Measurements from ENCODE around the gene TCAP. TPM values are rescaled to one million over a fixed set of nuclear protein-coding genes. Genes with fewer than 3 reads are reported as not detected.

The TCAP gene
- total RNA-seq, 1 donor from 2014 or later, result 0.98 TPM

DNA sequence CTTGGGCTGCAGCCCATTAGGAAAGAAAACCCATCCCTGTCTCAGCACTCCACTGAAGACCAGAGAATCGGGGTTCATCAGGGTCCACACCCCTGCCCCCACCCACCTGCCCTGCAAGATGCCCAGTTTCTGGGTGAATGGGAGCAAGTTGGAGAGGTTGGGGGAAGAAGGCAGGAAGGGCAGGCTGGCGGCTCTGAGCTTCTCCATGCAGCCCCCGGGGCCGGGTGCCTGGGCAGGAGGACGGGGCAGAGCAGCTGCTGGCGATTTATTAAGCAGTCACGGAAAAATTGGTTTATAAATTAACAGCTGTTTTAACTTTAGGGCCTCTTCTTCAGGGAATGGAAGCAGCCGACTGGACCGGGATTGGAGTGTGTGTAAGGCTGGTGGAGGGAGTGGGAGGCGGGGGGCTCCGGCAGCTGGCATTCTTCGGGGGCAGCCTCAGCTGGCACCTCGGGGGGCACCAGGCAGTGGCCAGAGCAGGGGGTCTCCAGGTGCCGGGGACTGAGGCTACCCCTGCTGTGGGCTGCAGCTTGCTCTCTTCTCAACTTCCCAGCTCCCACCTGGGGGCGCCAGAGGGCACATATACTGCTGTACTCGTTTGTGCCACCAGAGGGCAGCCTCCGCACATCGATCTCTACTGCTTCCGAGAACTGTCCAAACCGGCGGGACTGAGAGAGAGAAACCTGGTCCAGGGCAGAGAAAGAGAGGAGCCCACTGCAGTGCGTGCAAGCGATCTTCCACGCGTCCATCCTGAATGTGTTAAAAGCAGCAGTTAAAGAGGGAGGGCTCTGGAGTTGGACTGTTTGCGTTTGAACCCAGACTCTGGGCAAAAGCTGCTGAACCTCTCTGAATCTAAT lies 43.4 kb upstream of the TCAP start:
- Histone ChIP-seq H3K79me2 (ENCODE audit: insufficient read depth, low read length) (no peaks in the 10 kb centered on the region), H3K4me3 (ENCODE audit: insufficient read depth, low read depth, low read length) (no peak overlapping the region), H2AFZ (ENCODE audit: low read depth, low read length) (peak overlapping the region; percentile 64), H3K27ac (ENCODE audit: low read depth, low read length) (no peak overlapping the region), H3K27me3 (ENCODE audit: insufficient read depth, low read length) (peaks cover 34% of the 10 kb centered on the region), H3K4me1 (ENCODE audit: insufficient read depth, low read length) (peaks cover 12% of the 10 kb centered on the region), H3K36me3 (ENCODE audit: insufficient read depth, low read length) (no peaks in the 10 kb centered on the region), H3K4me2 (ENCODE audit: low read length) (peak overlapping the region; percentile 71), H3K9me3 (ENCODE audit: insufficient read depth, low read depth, low read length) (no peaks in the 10 kb centered on the region), H3K9ac (ENCODE audit: low read length) (no peak overlapping the region), H4K20me1 (ENCODE audit: insufficient read depth, low read length) (no peaks in the 10 kb centered on the region)
- Mint-ChIP-seq H3K4me3 (ENCODE audit: unreplicated experiment) (peak overlapping the region; percentile 47), H3K36me3 (ENCODE audit: low read depth, unreplicated experiment) (no peaks in the 10 kb centered on the region), H3K27me3 (ENCODE audit: low read depth, unreplicated experiment) (peaks cover 77% of the 10 kb centered on the region), H3K9me3 (ENCODE audit: unreplicated experiment) (no peaks in the 10 kb centered on the region), H3K27ac (ENCODE audit: unreplicated experiment) (no peak overlapping the region), H3K4me1 (ENCODE audit: low read depth, unreplicated experiment) (no peaks in the 10 kb centered on the region)
- DNase-seq (ENCODE audit: low read depth) (peak; percentile 31), FAIRE-seq (no peak)
- no peak for TF ChIP-seq EZH2 (IDR thresholded peaks at IDR 0.05; ENCODE audit: insufficient read depth, low read length)
- peak; percentile 100 for TF ChIP-seq CTCF (IDR thresholded peaks at IDR 0.05; ENCODE audit: insufficient read depth, low read depth, low read length)

DNA sequence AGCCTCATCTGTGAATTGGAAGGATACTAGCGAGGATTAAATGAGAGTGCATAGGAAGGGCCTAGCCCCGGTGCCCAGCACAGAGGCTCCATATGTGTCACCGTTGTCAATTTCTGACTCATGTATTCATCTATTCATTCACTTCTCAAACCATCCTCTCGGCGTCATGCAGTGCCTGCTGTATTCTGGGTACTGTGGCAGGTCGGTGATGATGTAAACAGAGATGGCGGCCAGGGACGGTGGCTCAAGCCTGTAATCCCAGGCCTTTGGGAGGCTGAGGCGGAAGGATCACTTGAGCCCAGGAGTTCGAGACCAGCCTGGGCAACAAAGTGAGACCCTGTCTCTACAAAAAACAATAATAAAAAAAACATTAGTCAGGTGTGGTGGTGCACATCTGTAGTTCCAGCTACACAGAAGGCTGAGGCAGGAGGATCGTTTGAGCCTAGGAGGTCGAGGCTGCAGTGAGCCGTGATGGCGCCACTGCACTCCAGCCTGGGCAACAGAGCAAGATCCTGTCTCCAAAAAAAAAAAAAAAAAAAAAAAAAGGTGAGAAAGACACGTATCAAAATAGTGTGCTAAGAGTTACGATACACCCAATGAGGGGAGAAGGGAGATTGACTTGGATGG lies 42.7 kb upstream of the TCAP start:
- Mint-ChIP-seq H3K4me1 (ENCODE audit: low read depth, unreplicated experiment) (no peaks in the 10 kb centered on the region), H3K4me3 (ENCODE audit: unreplicated experiment) (no peak overlapping the region), H3K27me3 (ENCODE audit: low read depth, unreplicated experiment) (peaks cover 72% of the 10 kb centered on the region), H3K27ac (ENCODE audit: unreplicated experiment) (no peak overlapping the region), H3K36me3 (ENCODE audit: low read depth, unreplicated experiment) (no peaks in the 10 kb centered on the region), H3K9me3 (ENCODE audit: unreplicated experiment) (no peaks in the 10 kb centered on the region)
- DNase-seq (ENCODE audit: low read depth) (no peak), FAIRE-seq (no peak)
- H3K4me3 ChIP-seq (ENCODE audit: insufficient read depth, low read depth, low read length), result no peak overlapping the region
- no peak for TF ChIP-seq EZH2 (IDR thresholded peaks at IDR 0.05; ENCODE audit: insufficient read depth, low read length)
- no peak for TF ChIP-seq CTCF (IDR thresholded peaks at IDR 0.05; ENCODE audit: insufficient read depth, low read depth, low read length)
- H3K4me1 ChIP-seq (ENCODE audit: insufficient read depth, low read length), result peaks cover 13% of the 10 kb centered on the region
- peak overlapping the region; percentile 64 for H2AFZ ChIP-seq (ENCODE audit: low read depth, low read length)
- no peak overlapping the region for H3K9ac ChIP-seq (ENCODE audit: low read length)
- H3K27ac ChIP-seq (ENCODE audit: low read depth, low read length), result no peak overlapping the region
- no peaks in the 10 kb centered on the region for H4K20me1 ChIP-seq (ENCODE audit: insufficient read depth, low read length)
- peak overlapping the region; percentile 71 for H3K4me2 ChIP-seq (ENCODE audit: low read length)
- H3K79me2 ChIP-seq (ENCODE audit: insufficient read depth, low read length), result no peaks in the 10 kb centered on the region
- H3K27me3 ChIP-seq (ENCODE audit: insufficient read depth, low read length), result peaks cover 34% of the 10 kb centered on the region
- H3K36me3 ChIP-seq (ENCODE audit: insufficient read depth, low read length), result no peaks in the 10 kb centered on the region
- H3K9me3 ChIP-seq (ENCODE audit: insufficient read depth, low read depth, low read length), result no peaks in the 10 kb centered on the region

Data from astrocyte (in vitro differentiated cells and primary cell).